ENCODE data around the gene BRDT. TPM values are rescaled to one million over a fixed set of nuclear protein-coding genes. Genes with fewer than 3 reads are reported as not detected.

Gene BRDT
- total RNA-seq, 1 experiment from 2014 or later, result 0.13 TPM

DNA sequence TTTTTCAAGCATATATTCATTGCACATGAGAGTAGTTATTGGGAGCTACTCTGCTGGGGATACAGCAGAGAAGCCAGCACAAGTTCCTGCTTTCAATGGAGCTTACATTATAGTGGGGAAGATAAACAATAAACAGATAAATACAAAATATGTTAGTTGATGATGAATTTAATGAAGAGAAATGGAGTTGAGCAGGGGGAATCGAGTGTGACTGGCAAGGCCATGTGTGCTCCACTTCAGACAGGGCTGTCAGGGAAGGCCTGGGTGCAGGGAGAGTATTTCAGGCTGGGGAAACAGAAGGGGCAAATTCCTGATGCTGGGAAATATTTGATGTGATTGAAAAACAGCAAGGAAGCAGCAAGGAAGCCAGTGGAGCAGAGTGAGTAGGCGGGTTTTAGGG, 21.2 kb upstream of the BRDT start (continued):
- TF ChIP-seq, protein P1, sequence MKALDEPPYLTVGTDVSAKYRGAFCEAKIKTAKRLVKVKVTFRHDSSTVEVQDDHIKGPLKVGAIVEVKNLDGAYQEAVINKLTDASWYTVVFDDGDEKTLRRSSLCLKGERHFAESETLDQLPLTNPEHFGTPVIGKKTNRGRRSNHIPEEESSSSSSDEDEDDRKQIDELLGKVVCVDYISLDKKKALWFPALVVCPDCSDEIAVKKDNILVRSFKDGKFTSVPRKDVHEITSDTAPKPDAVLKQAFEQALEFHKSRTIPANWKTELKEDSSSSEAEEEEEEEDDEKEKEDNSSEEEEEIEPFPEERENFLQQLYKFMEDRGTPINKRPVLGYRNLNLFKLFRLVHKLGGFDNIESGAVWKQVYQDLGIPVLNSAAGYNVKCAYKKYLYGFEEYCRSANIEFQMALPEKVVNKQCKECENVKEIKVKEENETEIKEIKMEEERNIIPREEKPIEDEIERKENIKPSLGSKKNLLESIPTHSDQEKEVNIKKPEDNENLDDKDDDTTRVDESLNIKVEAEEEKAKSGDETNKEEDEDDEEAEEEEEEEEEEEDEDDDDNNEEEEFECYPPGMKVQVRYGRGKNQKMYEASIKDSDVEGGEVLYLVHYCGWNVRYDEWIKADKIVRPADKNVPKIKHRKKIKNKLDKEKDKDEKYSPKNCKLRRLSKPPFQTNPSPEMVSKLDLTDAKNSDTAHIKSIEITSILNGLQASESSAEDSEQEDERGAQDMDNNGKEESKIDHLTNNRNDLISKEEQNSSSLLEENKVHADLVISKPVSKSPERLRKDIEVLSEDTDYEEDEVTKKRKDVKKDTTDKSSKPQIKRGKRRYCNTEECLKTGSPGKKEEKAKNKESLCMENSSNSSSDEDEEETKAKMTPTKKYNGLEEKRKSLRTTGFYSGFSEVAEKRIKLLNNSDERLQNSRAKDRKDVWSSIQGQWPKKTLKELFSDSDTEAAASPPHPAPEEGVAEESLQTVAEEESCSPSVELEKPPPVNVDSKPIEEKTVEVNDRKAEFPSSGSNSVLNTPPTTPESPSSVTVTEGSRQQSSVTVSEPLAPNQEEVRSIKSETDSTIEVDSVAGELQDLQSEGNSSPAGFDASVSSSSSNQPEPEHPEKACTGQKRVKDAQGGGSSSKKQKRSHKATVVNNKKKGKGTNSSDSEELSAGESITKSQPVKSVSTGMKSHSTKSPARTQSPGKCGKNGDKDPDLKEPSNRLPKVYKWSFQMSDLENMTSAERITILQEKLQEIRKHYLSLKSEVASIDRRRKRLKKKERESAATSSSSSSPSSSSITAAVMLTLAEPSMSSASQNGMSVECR (CRISPR knock-in tag; IDR thresholded peaks at IDR 0.05; ENCODE audit: borderline replicate concordance), result no peak
- TF ChIP-seq SP1 (CRISPR knock-in tag; conservative IDR thresholded peaks at IDR 0.05), result no peak

DNA sequence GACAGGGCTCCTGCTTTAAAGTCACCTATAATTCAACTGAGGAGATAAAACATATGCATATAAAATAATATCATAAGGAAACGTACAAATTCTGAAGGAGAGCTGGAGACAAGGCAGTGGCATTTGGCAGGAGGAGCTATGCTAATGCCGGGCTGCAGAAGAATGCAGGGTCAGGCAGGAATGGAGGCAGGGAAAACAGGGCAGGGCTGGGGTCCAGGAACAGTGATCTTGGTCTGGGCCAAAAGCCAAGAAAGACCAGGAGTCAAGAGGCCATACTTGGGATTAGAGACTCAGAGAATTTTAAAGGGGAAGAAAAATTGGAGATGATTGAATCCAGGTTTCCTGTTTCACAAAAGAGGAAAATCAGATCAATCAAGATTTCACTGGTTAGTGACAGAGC, 20.0 kb upstream of the BRDT start:
- CTCF ChIA-PET, result interaction anchor here (0.8 to 1.8 kb wide), 13 partner anchors 12 to 764 kb away, joined by 3 to 10 read pairs (median 5); partner anchors contain the start of genes HFM1 and TGFBR3

DNA sequence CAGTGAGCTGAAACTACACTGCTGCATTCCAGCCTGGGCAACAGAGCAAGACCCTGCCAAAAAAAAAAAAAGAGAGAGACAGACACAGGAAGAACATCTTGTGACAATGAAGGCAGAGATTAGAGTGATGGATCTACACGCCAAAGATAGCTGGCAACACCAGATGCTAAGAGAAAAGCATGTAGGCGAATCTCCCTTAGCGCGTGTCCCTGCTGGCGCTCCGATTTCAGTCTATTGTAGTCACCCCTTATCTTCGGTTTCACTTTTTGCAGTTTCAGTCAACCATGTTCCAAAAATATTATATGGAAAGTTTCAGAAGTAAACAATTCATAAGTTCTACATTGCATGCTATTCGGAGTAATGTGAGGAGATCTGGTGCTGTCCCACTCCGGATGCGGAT, 11.6 kb upstream of the BRDT start:
- no peak overlapping the region for H3K4me3 Mint-ChIP-seq
- DNase-seq (ENCODE audit: low spot score) (no peak), ATAC-seq (no peak)
- H3K27ac Mint-ChIP-seq, result no peak overlapping the region
- POLR2A ChIA-PET, result no interaction called here
- 0 out of 2 replicates have a peak, but pooled peaks cover 4% of the 10 kb centered on the region for H3K9me3 Mint-ChIP-seq
- CTCF ChIA-PET, result no interaction called here
- no peaks in the 10 kb centered on the region for H3K36me3 Mint-ChIP-seq
- H3K27me3 Mint-ChIP-seq (ENCODE audit: low read depth), result no peaks in the 10 kb centered on the region
- no peaks in the 10 kb centered on the region for H3K4me1 Mint-ChIP-seq
- no peak for TF ChIP-seq CREB1 (CRISPR knock-in tag; IDR thresholded peaks at IDR 0.05)
- TF ChIP-seq IRF2 (CRISPR knock-in tag; IDR thresholded peaks at IDR 0.05; ENCODE audit: borderline replicate concordance, low read depth), result no peak
- no peak for TF ChIP-seq JAZF1 (CRISPR knock-in tag; IDR thresholded peaks at IDR 0.05)
- TF ChIP-seq ZNF263 (CRISPR knock-in tag; IDR thresholded peaks at IDR 0.05; ENCODE audit: low read depth), result no peak
- TF ChIP-seq, protein P2, sequence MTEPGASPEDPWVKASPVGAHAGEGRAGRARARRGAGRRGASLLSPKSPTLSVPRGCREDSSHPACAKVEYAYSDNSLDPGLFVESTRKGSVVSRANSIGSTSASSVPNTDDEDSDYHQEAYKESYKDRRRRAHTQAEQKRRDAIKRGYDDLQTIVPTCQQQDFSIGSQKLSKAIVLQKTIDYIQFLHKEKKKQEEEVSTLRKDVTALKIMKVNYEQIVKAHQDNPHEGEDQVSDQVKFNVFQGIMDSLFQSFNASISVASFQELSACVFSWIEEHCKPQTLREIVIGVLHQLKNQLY (CRISPR knock-in tag; IDR thresholded peaks at IDR 0.05), result no peak
- TF ChIP-seq NR2C2 (CRISPR knock-in tag; IDR thresholded peaks at IDR 0.05), result no peak
- no peak for TF ChIP-seq ETV6 (CRISPR knock-in tag; IDR thresholded peaks at IDR 0.05)
- TF ChIP-seq, protein P3, sequence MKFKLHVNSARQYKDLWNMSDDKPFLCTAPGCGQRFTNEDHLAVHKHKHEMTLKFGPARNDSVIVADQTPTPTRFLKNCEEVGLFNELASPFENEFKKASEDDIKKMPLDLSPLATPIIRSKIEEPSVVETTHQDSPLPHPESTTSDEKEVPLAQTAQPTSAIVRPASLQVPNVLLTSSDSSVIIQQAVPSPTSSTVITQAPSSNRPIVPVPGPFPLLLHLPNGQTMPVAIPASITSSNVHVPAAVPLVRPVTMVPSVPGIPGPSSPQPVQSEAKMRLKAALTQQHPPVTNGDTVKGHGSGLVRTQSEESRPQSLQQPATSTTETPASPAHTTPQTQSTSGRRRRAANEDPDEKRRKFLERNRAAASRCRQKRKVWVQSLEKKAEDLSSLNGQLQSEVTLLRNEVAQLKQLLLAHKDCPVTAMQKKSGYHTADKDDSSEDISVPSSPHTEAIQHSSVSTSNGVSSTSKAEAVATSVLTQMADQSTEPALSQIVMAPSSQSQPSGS (CRISPR knock-in tag; IDR thresholded peaks at IDR 0.05; ENCODE audit: borderline replicate concordance, low read depth), result no peak
- TF ChIP-seq, protein P4, sequence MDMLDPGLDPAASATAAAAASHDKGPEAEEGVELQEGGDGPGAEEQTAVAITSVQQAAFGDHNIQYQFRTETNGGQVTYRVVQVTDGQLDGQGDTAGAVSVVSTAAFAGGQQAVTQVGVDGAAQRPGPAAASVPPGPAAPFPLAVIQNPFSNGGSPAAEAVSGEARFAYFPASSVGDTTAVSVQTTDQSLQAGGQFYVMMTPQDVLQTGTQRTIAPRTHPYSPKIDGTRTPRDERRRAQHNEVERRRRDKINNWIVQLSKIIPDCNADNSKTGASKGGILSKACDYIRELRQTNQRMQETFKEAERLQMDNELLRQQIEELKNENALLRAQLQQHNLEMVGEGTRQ (CRISPR knock-in tag; IDR thresholded peaks at IDR 0.05), result no peak
- no peak for TF ChIP-seq KAT7 (CRISPR knock-in tag; IDR thresholded peaks at IDR 0.05; ENCODE audit: borderline replicate concordance)
- TF ChIP-seq MXD4 (CRISPR knock-in tag; IDR thresholded peaks at IDR 0.05; ENCODE audit: borderline replicate concordance), result no peak
- no peak for TF ChIP-seq MYBL2 (CRISPR knock-in tag; IDR thresholded peaks at IDR 0.05)
- no peak for TF ChIP-seq NFE2L1 (CRISPR knock-in tag; IDR thresholded peaks at IDR 0.05)
- no peak for TF ChIP-seq CBFB (CRISPR knock-in tag; IDR thresholded peaks at IDR 0.05; ENCODE audit: low read depth)
- TF ChIP-seq SP1 (CRISPR knock-in tag; conservative IDR thresholded peaks at IDR 0.05), result no peak

More for the DNA sequence above, 20.0 kb upstream of the BRDT start:
- POLR2A ChIA-PET, result interaction anchor here (0.5 kb wide), 1 partner anchor 656 kb away, joined by 3 read pairs; no protein-coding TSS in a partner anchor
- peak; percentile 58; the same call in 1 of the 2 replicates for TF ChIP-seq PRDM15 (CRISPR knock-in tag; IDR thresholded peaks at IDR 0.05)
- TF ChIP-seq ETV6 (CRISPR knock-in tag; IDR thresholded peaks at IDR 0.05), result no peak
- DNase-seq (ENCODE audit: low spot score), result peak; percentile 43
- no peak overlapping the region for H3K27ac Mint-ChIP-seq
- H3K27me3 Mint-ChIP-seq (ENCODE audit: low read depth), result no peaks in the 10 kb centered on the region
- peaks cover 13% of the 10 kb centered on the region for H3K4me1 Mint-ChIP-seq
- no peaks in the 10 kb centered on the region for H3K36me3 Mint-ChIP-seq
- peaks cover 1% of the 10 kb centered on the region; the same call in 1 of the 2 replicates for H3K9me3 Mint-ChIP-seq
- H3K4me3 Mint-ChIP-seq, result no peak overlapping the region
- ATAC-seq, result peak; percentile 94

Measured in WTC11 (cell line).